RWPE2 (cell line): Measurements from ENCODE around the gene DBP.

Experiments used
- ATAC-seq: fragments of 200-7000 bp; cut with Tn5 transposase; 3 replicates; pipeline ENCODE4 v1.9.1; 2021; ENCODE audit warnings: low read depth
- DNase-seq: peaks from one replicate; pipeline ENCODE4 v3.0.0-alpha.2; 2020; ENCODE audit warnings: low spot score
- H3K27ac ChIP-seq: fragments of 450-650 bp; 2 replicates; pipeline ENCODE4 v1.5.1; 2017; ENCODE audit warnings: mild to moderate bottlenecking; ENCODE audit not compliant: poor library complexity, severe bottlenecking
- H3K27me3 ChIP-seq: fragments of 250-450 bp; sonication (Bioruptor Pico); 2 replicates; pipeline ENCODE4 v1.5.1; 2021; ENCODE audit warnings: mild to moderate bottlenecking, moderate library complexity; ENCODE audit not compliant: insufficient read depth, poor library complexity, severe bottlenecking
- H3K36me3 ChIP-seq: fragments of 250-450 bp; sonication (Bioruptor Pico); 2 replicates; pipeline ENCODE4 v1.5.1; 2020; ENCODE audit warnings: low read depth, mild to moderate bottlenecking, moderate library complexity
- H3K4me1 ChIP-seq: fragments of 250-450 bp; sonication (Bioruptor Pico); 2 replicates; pipeline ENCODE4 v1.5.1; 2021; ENCODE audit warnings: mild to moderate bottlenecking, moderate library complexity; ENCODE audit not compliant: insufficient read depth, poor library complexity, severe bottlenecking
- H3K4me3 ChIP-seq: fragments of 250-450 bp; sonication (Bioruptor Pico); 2 replicates; pipeline ENCODE4 v1.5.1; 2021; ENCODE audit warnings: mild to moderate bottlenecking, moderate library complexity; ENCODE audit not compliant: severe bottlenecking
- H3K9me3 ChIP-seq: fragments of 250-450 bp; sonication (Bioruptor Pico); 2 replicates; pipeline ENCODE4 v1.5.1; 2021; ENCODE audit warnings: mild to moderate bottlenecking, moderate library complexity; ENCODE audit not compliant: severe bottlenecking
- TF ChIP-seq, protein P1 (sequence below): fragments of 450-650 bp; IDR thresholded peaks from one replicate; pipeline ENCODE4 v1.5.1; 2017; ENCODE audit warnings: mild to moderate bottlenecking, moderate library complexity; ENCODE audit not compliant: poor library complexity, severe bottlenecking

Gene DBP

DNA sequence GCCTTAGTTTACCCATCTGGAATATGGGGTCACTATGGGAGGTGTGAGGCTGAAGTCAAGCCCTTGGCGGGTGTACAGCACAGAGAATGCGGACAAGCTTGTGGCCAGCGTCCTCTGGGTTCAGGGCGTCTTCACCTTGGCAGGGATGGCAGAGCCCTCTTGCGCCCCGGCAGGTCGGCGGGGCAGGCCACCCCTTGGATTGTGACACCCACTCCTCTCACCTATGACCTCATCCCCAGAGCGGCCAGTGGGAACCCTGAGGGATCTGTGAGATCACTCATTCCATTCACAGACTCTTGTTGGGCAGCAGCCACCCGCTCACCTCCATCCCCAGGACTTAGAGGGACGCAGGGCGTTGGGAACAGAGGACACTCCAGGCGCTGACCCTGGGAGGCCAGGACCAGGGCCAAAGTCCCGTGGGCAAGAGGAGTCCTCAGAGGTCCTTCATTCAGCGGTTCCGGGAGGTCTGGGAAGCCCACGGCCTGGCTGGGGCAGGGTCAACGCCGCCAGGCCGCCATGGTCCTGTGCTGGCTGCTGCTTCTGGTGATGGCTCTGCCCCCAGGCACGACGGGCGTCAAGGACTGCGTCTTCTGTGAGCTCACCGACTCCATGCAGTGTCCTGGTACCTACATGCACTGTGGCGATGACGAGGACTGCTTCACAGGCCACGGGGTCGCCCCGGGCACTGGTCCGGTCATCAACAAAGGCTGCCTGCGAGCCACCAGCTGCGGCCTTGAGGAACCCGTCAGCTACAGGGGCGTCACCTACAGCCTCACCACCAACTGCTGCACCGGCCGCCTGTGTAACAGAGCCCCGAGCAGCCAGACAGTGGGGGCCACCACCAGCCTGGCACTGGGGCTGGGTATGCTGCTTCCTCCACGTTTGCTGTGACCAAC is 30.5 kb downstream of the DBP start, which contains the start of gene SPACA4:
Gene SPACA4 (plus strand): TSS at position 280 of the 896 bp plus-strand sequence. CDS start 237 bp downstream, at position 517.
- ATAC-seq (no peak), DNase-seq (no peak)
- Histone ChIP-seq H3K4me1 (no peaks in the 10 kb centered on the region), H3K27me3 (no peaks in the 10 kb centered on the region), H3K27ac (no peak within 1 kb of the TSS), H3K9me3 (no peaks in the 10 kb centered on the region), H3K4me3 (no peak within 1 kb of the TSS), H3K36me3 (no peaks in the 10 kb centered on the region)
- TF ChIP-seq, protein P1, sequence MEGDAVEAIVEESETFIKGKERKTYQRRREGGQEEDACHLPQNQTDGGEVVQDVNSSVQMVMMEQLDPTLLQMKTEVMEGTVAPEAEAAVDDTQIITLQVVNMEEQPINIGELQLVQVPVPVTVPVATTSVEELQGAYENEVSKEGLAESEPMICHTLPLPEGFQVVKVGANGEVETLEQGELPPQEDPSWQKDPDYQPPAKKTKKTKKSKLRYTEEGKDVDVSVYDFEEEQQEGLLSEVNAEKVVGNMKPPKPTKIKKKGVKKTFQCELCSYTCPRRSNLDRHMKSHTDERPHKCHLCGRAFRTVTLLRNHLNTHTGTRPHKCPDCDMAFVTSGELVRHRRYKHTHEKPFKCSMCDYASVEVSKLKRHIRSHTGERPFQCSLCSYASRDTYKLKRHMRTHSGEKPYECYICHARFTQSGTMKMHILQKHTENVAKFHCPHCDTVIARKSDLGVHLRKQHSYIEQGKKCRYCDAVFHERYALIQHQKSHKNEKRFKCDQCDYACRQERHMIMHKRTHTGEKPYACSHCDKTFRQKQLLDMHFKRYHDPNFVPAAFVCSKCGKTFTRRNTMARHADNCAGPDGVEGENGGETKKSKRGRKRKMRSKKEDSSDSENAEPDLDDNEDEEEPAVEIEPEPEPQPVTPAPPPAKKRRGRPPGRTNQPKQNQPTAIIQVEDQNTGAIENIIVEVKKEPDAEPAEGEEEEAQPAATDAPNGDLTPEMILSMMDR, result no peak

DNA sequence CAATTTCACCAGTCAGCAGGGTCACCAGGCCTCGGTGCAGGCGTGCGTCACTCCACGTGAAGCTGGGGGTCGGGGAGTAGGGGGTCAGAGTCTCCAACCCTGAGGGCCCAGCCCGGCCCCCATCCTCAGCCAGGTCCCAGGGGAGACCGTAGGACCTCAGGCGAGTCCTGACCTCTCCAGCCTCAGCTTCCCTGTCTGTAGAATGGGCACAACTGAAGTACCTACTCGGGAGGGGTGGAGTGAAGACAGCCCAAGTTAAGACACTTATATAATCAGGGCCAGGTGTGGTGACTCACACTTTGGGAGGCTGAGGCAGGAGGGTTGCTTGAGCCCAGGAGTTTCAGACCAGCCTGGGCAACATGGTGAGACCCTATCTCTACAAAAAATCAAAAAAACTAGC is 33.3 kb downstream of the DBP start:
- no peak overlapping the region for H3K4me3 ChIP-seq
- DNase-seq, result no peak
- TF ChIP-seq, protein P1, result no peak
- no peaks in the 10 kb centered on the region for H3K4me1 ChIP-seq
- no peaks in the 10 kb centered on the region for H3K36me3 ChIP-seq
- no peaks in the 10 kb centered on the region for H3K9me3 ChIP-seq
- H3K27me3 ChIP-seq, result no peaks in the 10 kb centered on the region
- H3K27ac ChIP-seq, result no peak overlapping the region
- ATAC-seq, result no peak

DNA sequence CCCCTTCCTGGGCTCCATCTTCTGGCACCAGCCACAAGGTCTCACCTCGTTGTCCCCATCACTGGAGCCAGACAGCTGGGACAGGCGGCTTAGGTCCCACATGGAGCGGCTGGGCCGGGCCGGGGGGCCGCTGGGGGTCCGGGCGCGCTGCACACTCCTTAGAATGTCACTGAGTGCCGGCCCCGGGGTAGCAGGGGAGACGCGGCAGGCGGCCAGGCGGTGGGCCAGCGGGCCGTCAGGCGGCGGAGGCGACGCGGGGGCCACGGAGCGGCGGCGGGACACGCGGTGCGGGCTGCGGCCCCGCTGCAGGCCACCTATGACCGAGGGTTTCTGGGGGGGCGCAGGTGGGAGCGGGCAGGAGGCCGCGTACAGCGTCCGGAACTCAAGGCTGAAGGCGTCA is 33.7 kb downstream of the DBP start:
- Histone ChIP-seq H3K9me3 (no peaks in the 10 kb centered on the region), H3K27ac (no peak overlapping the region), H3K27me3 (no peaks in the 10 kb centered on the region), H3K4me1 (no peaks in the 10 kb centered on the region), H3K36me3 (no peaks in the 10 kb centered on the region), H3K4me3 (no peak overlapping the region)
- TF ChIP-seq, protein P1, result no peak
- DNase-seq (no peak), ATAC-seq (no peak)

DNA sequence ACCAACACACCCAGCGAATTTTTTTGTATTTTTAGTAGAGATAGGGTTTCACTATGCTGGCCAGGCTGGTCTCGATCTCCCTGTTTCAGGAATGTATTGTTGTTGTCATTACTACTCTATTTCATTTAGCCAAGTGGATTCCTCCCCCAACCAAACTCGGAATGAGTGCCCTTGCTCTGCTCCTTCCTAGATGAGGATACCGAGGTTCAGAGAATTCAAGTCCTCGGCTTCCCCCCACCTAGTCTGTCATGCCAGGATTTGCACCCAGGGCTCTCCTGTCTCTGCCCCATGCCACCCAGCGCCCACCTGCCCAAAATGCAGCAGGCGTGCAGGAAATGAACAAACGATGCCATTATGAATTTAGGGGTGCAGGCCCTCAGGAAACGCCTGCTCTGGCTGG is 34.2 kb downstream of the DBP start:
- ATAC-seq (no peak), DNase-seq (no peak)
- TF ChIP-seq, protein P1, result no peak
- H3K27ac ChIP-seq, result no peak overlapping the region
- H3K9me3 ChIP-seq, result no peaks in the 10 kb centered on the region
- H3K36me3 ChIP-seq, result no peaks in the 10 kb centered on the region
- no peaks in the 10 kb centered on the region for H3K27me3 ChIP-seq
- no peak overlapping the region for H3K4me3 ChIP-seq
- no peaks in the 10 kb centered on the region for H3K4me1 ChIP-seq
